Activated T-cell treated with anti-CD3 and anti-CD28 coated beads, Interleukin-2, amount 50 U/mL, for 72 hours (primary cell): ENCODE results near the gene XYLT1. TPM values are rescaled to one million over a fixed set of nuclear protein-coding genes. Genes with fewer than 3 reads are reported as not detected.

Experiments used
- ATAC-seq, 2 donors: fragments of 150-1000 bp; cut with Tn5 transposase; replicated peaks in 1 of 2; 2 replicates each; pipeline ENCODE4 v1.10.0; 2021; ENCODE audit warnings: moderate library complexity in 2 of 2, mild to moderate bottlenecking in 1 of 2
- DNase-seq, 2 donors: peaks; one replicate each; pipeline ENCODE4 v3.0.0; 2021 to 2022; ENCODE audit warnings: mixed read lengths in 1 of 2
- H3K27ac Mint-ChIP-seq: one replicate; pipeline ENCODE4 v1.8.0; 2022; ENCODE audit warnings: mild to moderate bottlenecking, moderate library complexity, mixed read lengths
- H3K27me3 Mint-ChIP-seq: one replicate; pipeline ENCODE4 v1.8.0; 2022; ENCODE audit warnings: low read depth, mixed read lengths
- H3K36me3 Mint-ChIP-seq, 2 donors: one replicate each; pipeline ENCODE4 v1.8.0; 2022; ENCODE audit warnings: mixed read lengths in 2 of 2, mild to moderate bottlenecking in 1 of 2; ENCODE audit not compliant: insufficient read depth in 2 of 2
- H3K4me1 Mint-ChIP-seq: one replicate; pipeline ENCODE4 v1.8.0; 2022; ENCODE audit warnings: low read depth, mixed read lengths
- H3K4me3 Mint-ChIP-seq, 2 donors: one replicate each; pipeline ENCODE4 v1.8.0; 2022; ENCODE audit warnings: mild to moderate bottlenecking in 2 of 2, mixed read lengths in 2 of 2, moderate library complexity in 2 of 2
- H3K9me3 Mint-ChIP-seq, 2 donors: one replicate each; pipeline ENCODE4 v1.8.0; 2022; ENCODE audit warnings: mixed read lengths in 2 of 2
- total RNA-seq, 2 donors: library from RNA; stranded (reverse); gene quantifications; one replicate each; pipeline ENCODE4 v1.2.3, GENCODE V29; 2022

XYLT1 gene
- total RNA-seq, 2 donors from 2014 or later = 17.1 to 17.9 TPM

- Mint-ChIP-seq H3K4me1 (peaks cover 6% of the 10 kb centered on the region), H3K36me3 (peaks cover 2 to 3% of the 10 kb centered on the region in 2 donors), H3K27me3 (no peaks in the 10 kb centered on the region), H3K9me3 (peaks cover 0 to 2% of the 10 kb centered on the region in 2 donors), H3K27ac (no peak overlapping the region), H3K4me3 (no peak overlapping the region)
- no peak for DNase-seq
- ATAC-seq = no peak
Measured at GRCh38 chr16:17230932-17231581, 239.7 kb downstream of the XYLT1 start.

DNA sequence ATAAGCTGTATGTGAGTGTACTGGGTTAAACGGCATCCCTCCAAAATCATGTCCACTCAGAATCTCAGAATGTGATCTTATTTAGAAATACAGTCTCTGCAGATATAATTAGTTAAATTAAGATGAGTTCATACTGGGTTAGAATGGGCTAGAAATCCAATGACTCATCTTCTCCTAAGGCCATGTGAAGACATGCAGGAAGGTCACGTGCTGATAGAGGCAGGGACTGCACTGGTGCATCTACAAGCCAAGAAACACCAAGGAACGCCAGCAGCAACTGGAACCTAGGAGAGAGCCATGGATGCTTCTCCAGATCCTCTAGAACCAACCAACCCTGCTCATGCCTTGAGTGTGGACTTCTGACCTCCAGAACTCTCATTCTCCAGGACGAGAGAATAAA is 241.0 kb downstream of the XYLT1 start:
- no peak overlapping the region for H3K27ac Mint-ChIP-seq
- no peak overlapping the region for H3K4me3 Mint-ChIP-seq
- peaks cover 2 to 3% of the 10 kb centered on the region in 2 donors for H3K36me3 Mint-ChIP-seq
- H3K4me1 Mint-ChIP-seq = peaks cover 11% of the 10 kb centered on the region
- DNase-seq (no peak), ATAC-seq (no peak)
- no peaks in the 10 kb centered on the region for H3K27me3 Mint-ChIP-seq
- peaks cover 0 to 2% of the 10 kb centered on the region in 2 donors for H3K9me3 Mint-ChIP-seq

DNA sequence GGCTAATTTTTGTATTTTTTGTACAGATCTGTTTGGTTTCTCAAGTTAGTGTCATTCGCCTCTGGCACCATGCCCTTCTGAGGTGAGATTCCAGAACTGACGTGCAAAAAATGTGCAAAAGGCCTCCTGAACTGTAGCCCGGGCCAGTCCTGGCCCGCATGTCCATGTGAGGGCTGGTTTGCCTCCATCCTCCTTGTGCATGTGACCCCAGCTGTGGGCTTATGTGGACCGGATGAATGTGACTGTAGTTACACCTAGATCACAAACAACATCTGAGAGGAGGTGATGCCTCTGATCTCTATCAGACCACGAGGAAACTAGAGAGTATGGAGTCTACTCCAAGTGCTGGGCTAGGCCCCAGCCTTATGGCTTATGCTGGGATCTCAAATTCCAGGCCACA is 241.6 kb downstream of the XYLT1 start:
- Mint-ChIP-seq H3K9me3 (peaks cover 0 to 2% of the 10 kb centered on the region in 2 donors), H3K27ac (no peak overlapping the region), H3K27me3 (no peaks in the 10 kb centered on the region), H3K36me3 (peaks cover 2 to 3% of the 10 kb centered on the region in 2 donors), H3K4me3 (no peak overlapping the region), H3K4me1 (peaks cover 11% of the 10 kb centered on the region)
- DNase-seq = no peak
- no peak for ATAC-seq

DNA sequence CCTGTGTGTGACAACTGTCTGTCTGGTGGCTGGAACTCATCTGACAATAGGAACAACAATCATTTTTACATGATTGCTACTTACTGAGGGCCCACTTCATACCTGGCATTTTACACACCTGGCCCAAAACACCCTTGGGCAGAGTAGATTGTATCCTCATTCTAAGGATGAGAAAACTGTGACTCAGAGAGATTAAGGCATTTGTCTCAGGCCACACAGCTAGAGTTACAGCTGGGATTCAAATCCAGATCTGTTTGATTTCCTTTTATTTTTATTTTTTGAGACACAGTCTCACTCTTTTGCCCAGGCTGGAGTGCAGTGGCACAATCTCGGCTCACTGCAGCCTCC is 242.1 kb downstream of the XYLT1 start:
- DNase-seq (no peak), ATAC-seq (no peak)
- Mint-ChIP-seq H3K36me3 (peaks cover 2 to 3% of the 10 kb centered on the region in 2 donors), H3K27ac (no peak overlapping the region), H3K4me1 (peaks cover 11% of the 10 kb centered on the region), H3K4me3 (no peak overlapping the region), H3K27me3 (no peaks in the 10 kb centered on the region), H3K9me3 (peaks cover 0 to 2% of the 10 kb centered on the region in 2 donors)

- H3K9me3 Mint-ChIP-seq = peaks cover 2 to 3% of the 10 kb centered on the region in 2 donors
- ATAC-seq = no peak
- DNase-seq = no peak
- H3K36me3 Mint-ChIP-seq = peaks cover 2 to 3% of the 10 kb centered on the region in 2 donors
- H3K4me1 Mint-ChIP-seq = peaks cover 11% of the 10 kb centered on the region
- no peak overlapping the region for H3K27ac Mint-ChIP-seq
- no peaks in the 10 kb centered on the region for H3K27me3 Mint-ChIP-seq
- no peak overlapping the region for H3K4me3 Mint-ChIP-seq
Measured at GRCh38 chr16:17228048-17228707, 242.6 kb downstream of the XYLT1 start.

GRCh38 chr16:17227278-17227677 is 243.5 kb downstream of the XYLT1 start:
- Mint-ChIP-seq H3K27me3 (no peaks in the 10 kb centered on the region), H3K4me3 (no peak overlapping the region), H3K36me3 (peaks cover 0 to 2% of the 10 kb centered on the region in 2 donors), H3K9me3 (peaks cover 2 to 3% of the 10 kb centered on the region in 2 donors), H3K27ac (peak overlapping the region; percentile 51), H3K4me1 (peaks cover 11% of the 10 kb centered on the region)
- DNase-seq = no peak
- ATAC-seq = no peak

GRCh38 chr16:17225541-17225940 is 245.2 kb downstream of the XYLT1 start:
- ATAC-seq = no peak
- H3K9me3 Mint-ChIP-seq = peaks cover 1 to 3% of the 10 kb centered on the region in 2 donors
- no peaks in the 10 kb centered on the region for H3K27me3 Mint-ChIP-seq
- peak overlapping the region; percentile 20 for H3K27ac Mint-ChIP-seq
- H3K4me1 Mint-ChIP-seq = peaks cover 8% of the 10 kb centered on the region
- peaks cover 0 to 2% of the 10 kb centered on the region in 2 donors for H3K36me3 Mint-ChIP-seq
- no peak for DNase-seq
- no peak overlapping the region for H3K4me3 Mint-ChIP-seq

DNA sequence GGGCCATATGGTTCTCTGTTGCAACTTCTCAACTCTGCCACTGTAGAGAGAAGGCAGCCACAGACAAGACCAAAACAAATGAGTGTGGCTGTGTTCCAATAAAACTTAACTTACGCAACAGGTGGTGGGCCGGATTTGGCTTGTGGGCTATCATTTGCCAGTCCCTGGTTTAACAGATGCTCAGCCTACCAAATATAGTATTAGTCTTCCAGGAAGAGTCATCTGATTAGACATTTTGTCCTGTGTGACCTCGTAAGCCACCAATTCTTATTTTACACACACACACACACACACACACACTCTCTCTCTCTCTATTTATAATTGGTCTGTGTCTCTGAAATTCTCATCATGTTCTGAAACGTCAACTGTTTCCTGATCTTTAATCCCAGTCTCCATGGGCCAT is 245.9 kb downstream of the XYLT1 start:
- Mint-ChIP-seq H3K27me3 (no peaks in the 10 kb centered on the region), H3K9me3 (peaks cover 0 to 3% of the 10 kb centered on the region in 2 donors), H3K36me3 (peaks cover 0 to 2% of the 10 kb centered on the region in 2 donors), H3K27ac (peak overlapping the region; percentile 20), H3K4me3 (peak overlapping the region in 1 of 2 donors; percentile 47), H3K4me1 (peaks cover 5% of the 10 kb centered on the region)
- DNase-seq = peak; percentile 4 to 46
- ATAC-seq = peak; percentile 66 to 87

DNA sequence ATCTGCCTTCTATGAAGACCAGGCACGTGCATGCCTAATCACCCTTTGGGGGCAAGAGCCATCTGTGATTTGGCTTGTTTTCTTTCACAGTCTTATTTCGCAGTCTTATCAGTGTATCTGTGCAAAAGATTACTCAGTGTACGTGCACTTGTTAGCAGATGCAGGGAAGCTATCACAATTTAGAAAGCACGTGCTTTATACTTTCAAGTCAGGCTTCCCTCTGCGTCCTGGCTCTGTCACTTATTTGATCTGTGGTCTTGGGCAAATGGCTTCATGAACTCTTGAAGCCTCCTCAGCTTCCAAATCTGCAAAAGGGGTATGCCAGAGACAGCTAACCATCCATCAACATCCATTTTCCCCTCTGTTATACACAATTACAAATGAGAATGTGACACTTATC is 246.4 kb downstream of the XYLT1 start:
- no peaks in the 10 kb centered on the region for H3K27me3 Mint-ChIP-seq
- no peak for ATAC-seq
- DNase-seq = no peak
- peaks cover 5% of the 10 kb centered on the region for H3K4me1 Mint-ChIP-seq
- H3K9me3 Mint-ChIP-seq = peaks cover 0 to 3% of the 10 kb centered on the region in 2 donors
- H3K36me3 Mint-ChIP-seq = peaks cover 0 to 2% of the 10 kb centered on the region in 2 donors
- no peak overlapping the region for H3K4me3 Mint-ChIP-seq
- H3K27ac Mint-ChIP-seq = no peak overlapping the region

GRCh38 chr16:17223576-17223975 is 247.2 kb downstream of the XYLT1 start:
- Mint-ChIP-seq H3K9me3 (peaks cover 0 to 3% of the 10 kb centered on the region in 2 donors), H3K27me3 (no peaks in the 10 kb centered on the region), H3K27ac (no peak overlapping the region), H3K4me3 (no peak overlapping the region), H3K4me1 (peaks cover 5% of the 10 kb centered on the region), H3K36me3 (peaks cover 0 to 2% of the 10 kb centered on the region in 2 donors)
- DNase-seq (no peak), ATAC-seq (no peak)

- ATAC-seq (no peak), DNase-seq (no peak)
- Mint-ChIP-seq H3K4me1 (peaks cover 5% of the 10 kb centered on the region), H3K36me3 (peaks cover 0 to 2% of the 10 kb centered on the region in 2 donors), H3K27me3 (no peaks in the 10 kb centered on the region), H3K4me3 (no peak overlapping the region), H3K27ac (no peak overlapping the region), H3K9me3 (peaks cover 0 to 3% of the 10 kb centered on the region in 2 donors)
Measured at GRCh38 chr16:17222871-17223401, 247.8 kb downstream of the XYLT1 start.

DNA sequence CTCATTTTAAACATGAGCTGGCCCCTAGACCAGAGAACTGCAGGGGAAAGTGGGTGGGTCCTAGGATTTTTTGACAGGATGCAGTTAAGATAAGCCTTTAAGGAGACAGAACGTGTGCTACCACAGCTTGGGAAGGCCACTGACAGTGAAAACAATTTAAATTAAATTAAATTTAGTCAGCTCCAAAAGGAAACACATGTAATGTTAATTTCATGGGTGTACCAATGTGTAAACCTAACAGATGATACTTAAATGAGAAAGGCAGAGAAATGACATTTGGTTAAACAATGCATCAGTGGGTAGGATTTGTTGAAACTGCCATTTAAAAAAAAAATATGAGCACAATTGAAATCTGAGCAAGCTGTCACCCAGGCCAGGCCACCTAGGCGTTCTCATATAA is 250.8 kb downstream of the XYLT1 start:
- no peaks in the 10 kb centered on the region for H3K27me3 Mint-ChIP-seq
- no peak overlapping the region for H3K4me3 Mint-ChIP-seq
- no peak overlapping the region for H3K27ac Mint-ChIP-seq
- peaks cover 0 to 3% of the 10 kb centered on the region in 2 donors for H3K9me3 Mint-ChIP-seq
- ATAC-seq (no peak), DNase-seq (no peak)
- peaks cover 1% of the 10 kb centered on the region for H3K4me1 Mint-ChIP-seq
- peaks cover 0 to 2% of the 10 kb centered on the region in 2 donors for H3K36me3 Mint-ChIP-seq

DNA sequence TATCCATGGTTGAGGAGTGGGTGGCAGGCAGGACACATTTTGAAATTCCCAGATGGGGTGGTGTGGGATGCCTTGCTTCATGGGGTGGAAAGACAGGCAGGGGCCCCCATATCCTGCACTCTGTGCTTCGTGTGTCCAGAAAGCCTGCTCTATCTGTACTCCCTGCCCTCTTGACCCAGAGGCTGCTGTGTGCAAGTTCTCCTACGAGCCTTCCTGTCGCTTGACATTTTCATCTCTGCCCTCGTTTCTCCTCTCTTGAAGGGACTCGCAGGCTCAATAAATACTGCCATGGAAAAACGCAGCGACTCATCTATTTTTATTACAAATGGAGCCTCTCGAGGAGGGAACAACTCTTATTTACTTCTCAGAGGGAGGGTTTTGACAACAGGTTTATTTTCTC is 254.8 kb downstream of the XYLT1 start:
- Mint-ChIP-seq H3K9me3 (no peaks in the 10 kb centered on the region), H3K36me3 (peaks cover 0 to 3% of the 10 kb centered on the region in 2 donors), H3K4me3 (no peak overlapping the region), H3K27ac (no peak overlapping the region), H3K4me1 (peaks cover 11% of the 10 kb centered on the region), H3K27me3 (no peaks in the 10 kb centered on the region)
- DNase-seq (no peak), ATAC-seq (no peak)
